Measurements from ENCODE around the gene BAHCC1.

DNA sequence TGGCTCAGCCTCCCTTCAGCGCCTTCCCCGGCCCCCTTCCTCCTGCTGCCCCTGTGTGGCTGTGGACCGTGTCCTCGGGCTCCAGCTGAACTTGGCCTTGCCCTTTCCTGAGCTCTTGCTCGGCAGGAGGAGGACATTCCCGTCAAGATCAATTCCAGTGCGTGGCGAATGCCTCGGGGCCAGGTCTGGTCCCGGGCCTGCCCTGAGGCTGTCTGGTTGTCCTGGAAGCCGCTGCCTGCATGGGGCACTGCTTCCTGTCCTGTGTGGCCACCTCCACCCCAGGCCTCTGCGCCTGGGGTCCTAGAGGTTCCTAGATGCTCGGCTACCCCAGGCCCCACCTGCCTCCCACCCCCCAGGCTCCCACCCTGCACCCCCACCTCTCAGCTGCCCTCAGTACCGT is 12.8 kb downstream of the BAHCC1 start:
- TF ChIP-seq, protein P1, sequence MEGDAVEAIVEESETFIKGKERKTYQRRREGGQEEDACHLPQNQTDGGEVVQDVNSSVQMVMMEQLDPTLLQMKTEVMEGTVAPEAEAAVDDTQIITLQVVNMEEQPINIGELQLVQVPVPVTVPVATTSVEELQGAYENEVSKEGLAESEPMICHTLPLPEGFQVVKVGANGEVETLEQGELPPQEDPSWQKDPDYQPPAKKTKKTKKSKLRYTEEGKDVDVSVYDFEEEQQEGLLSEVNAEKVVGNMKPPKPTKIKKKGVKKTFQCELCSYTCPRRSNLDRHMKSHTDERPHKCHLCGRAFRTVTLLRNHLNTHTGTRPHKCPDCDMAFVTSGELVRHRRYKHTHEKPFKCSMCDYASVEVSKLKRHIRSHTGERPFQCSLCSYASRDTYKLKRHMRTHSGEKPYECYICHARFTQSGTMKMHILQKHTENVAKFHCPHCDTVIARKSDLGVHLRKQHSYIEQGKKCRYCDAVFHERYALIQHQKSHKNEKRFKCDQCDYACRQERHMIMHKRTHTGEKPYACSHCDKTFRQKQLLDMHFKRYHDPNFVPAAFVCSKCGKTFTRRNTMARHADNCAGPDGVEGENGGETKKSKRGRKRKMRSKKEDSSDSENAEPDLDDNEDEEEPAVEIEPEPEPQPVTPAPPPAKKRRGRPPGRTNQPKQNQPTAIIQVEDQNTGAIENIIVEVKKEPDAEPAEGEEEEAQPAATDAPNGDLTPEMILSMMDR (IDR thresholded peaks at IDR 0.05; ENCODE audit: poor library complexity, severe bottlenecking) = no peak
- TF ChIP-seq TAF1 (IDR thresholded peaks at IDR 0.05; ENCODE audit: low read depth) (no peak), EZH2 (IDR thresholded peaks at IDR 0.05; ENCODE audit: borderline replicate concordance, insufficient read depth, low read length, poor library complexity, severe bottlenecking) (no peak), EP300 (conservative IDR thresholded peaks at IDR 0.05; ENCODE audit: poor library complexity, severe bottlenecking) (no peak), RAD21 (conservative IDR thresholded peaks at IDR 0.05) (no peak)
